GM19455 (cell line): ENCODE results near the gene ASMTL.
"Not testable (repeated sequence)": the region's sequence is repeated elsewhere in the genome, so short reads cannot be mapped to it uniquely, and the experiment has no call there.

Source experiments
- ATAC-seq: cut with Tn5 transposase; IDR thresholded peaks from one replicate; pipeline ENCODE4 v1.9.1; 2021; ENCODE audit not compliant: unreplicated experiment

Gene ASMTL

DNA sequence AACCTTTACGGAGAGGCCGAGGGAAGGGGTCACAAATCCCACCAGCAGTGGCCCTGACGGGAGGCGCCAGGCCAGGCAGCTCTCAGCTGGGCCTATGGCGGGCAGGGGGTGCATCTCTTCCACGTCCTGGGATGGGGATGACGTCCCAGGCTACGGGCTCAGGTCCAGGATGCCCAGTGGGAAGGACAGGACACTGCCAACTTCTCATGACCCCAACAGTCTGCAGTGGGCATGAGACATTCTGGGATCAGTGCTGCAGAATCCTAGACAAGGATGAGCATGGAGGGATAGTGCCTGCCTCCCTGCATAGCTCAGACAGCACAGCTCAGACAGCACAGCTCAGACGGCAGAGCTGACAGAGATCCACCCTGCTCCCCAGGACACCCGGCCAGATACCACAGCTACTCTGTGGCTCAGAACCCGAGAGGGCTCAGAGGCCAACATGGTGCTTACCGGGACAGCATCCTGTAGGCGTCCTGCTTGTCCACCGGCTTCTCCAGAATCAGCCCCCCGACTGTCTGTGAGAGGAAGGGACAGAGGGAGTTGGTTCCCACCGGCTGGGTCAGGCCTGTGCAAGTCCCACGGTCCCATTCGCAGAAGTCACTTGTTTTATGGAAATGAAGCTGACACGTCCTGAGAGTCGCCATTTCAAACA, 17.3 kb downstream of the ASMTL start:
- no peak for ATAC-seq

DNA sequence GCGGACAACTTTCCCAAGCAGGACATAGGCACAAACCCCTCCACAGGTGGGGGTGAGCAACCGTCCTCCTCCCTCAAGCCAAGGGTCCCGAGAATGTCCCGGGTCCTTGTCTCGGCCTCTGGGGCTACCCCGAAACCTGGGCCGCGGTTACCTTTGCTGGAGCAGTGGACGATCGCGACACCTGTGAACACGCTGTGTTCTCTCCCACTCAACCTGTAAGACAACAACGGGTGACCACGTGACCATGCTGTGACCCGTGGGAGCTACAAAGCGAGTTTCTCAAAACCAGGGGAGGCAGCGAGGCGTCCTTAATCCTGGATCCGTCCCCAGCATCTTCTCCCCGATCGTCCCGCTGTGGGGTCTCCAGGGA, 17.9 kb downstream of the ASMTL start:
- ATAC-seq, result no peak

DNA sequence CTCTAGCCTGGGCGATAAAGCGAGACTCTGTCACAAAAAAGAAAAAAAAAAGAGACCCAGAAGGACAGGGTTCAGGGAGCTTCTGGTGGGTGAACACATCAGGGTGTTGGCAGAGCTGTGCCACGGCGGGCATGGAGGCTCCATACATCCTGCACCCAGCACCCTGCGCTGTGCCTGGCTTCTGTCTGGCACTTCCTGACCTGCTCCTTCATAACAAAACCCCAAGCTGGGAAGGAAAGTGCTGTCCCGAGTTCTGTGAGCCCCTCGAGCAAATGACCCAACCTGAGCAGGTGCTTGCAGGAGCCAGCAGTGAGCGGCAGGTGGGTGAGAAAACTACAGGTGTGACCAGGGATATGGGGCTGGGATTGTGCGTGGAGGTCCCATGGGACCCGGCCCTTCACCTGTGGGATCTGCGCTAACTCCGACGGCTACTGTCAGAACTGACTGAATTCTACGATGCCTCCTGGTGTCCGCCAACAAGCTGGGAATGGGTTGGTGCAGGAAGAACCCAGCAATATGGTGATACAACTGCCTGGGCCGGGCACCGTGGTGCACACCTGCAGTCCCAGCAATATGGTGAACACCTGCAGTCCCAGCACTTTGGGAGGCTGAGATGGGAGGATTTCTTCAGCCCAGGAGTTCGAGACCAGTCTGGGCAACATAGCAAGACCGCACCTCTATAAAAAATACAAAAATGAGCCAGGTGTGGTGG, 18.9 kb downstream of the ASMTL start:
- ATAC-seq, result no peak

DNA sequence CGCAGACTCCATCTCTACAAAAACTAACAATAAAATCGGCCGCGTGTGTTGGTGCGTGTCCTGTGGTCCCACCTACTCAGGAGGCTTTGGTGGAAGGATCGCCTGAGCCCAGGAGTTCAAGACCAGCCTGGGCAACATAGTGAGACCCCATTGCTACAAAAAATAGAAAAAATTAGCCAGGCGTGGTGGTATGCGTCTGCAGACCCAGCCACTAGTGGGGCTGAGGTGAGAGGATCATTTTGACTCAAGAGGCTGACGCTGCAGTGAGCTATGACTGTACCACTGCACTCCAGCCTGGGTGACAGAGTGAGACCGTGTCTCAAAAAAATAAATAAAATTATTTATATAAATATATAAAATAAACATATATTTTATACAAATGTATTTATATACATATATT, 22.3 kb downstream of the ASMTL start:
- ATAC-seq, result no peak

DNA sequence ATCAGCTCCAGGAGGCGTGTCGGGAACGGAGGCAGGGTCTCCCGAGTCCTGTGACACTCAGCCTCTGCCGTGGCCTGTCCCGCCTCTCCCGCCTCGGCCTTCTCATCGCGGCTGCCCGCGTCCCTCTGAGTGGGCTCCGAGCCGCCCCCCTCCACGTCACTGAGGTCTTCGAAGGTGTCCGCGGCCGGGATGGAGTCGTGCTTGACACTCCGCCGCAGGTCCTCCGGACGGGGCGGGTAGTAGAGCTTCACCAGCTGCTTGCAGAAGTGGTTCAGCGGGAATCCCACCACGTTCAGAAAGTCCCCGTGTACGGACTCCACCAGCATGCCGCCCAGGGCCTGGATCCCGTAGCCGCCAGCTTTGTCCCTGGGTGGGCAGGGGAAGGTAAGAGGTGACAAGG, 25.0 kb downstream of the ASMTL start:
- no peak for ATAC-seq

DNA sequence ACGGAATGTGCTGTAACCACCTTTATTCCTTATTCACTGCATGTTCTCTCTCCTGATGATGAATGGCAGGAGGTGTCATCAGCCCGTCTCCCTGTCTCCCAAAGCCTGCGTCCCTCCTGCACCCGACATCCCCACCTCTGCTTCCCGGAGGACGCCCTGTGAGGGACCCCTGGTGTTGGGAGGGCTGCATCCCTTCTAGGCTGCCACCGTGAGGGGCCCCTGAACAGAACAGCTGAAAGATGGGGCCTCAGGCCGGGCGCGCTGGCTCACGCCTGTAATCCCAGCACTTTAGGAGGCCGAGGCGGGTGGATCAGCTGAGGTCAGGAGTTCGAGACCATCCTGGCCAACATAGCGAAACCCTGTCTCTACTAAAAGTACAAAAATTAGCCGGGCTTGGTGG, 26.4 kb downstream of the ASMTL start:
- ATAC-seq, result not testable (repeated sequence)

DNA sequence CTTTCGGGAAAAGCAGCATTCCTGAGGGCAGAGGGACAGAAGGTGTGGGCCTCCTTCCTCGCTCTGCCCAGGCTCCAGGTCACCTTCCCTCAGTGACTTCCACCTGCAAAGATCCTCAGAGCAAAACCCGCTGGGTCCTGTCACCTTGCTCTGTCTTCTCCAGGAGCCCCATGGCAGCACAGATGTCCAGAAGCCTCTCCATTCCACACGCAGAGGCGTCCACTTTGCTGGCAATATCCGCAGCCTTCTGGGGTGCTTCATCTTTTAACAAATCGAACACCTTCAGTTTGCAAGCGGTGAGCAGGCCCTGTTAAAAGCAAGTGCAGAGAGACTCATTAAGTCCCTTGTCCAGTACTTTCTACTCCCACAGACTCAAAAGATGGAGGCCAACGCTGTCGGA, 27.3 kb downstream of the ASMTL start:
- ATAC-seq, result no peak

DNA sequence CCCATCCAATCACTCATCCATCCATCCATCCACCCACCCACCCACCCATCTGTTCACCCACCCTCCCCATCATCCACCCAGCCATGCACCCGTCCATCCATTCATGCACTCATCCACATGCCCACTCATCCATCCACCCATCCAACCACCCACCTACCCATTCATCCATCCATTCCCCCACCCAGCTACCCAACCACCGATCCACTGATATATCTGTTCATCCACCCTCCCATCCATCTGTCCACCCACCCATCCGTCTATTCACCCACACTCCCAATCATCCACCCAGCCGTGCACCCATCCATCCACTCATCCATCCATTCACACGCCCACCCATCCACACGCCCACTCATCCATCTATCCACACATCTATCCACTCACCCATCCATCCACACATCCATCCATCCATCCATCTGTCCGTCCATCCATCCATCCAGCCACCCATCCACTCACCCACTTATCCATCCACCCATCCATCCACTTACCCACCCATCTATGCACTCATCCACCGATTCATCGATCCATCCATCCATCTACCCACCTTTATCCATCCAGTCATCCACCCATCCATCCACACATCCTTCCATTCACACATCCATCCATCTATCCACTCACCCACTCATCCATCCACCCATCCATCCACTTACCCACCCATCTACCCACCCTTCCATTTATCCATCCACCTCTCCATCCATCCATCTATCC, 28.4 kb downstream of the ASMTL start:
- ATAC-seq, result no peak

DNA sequence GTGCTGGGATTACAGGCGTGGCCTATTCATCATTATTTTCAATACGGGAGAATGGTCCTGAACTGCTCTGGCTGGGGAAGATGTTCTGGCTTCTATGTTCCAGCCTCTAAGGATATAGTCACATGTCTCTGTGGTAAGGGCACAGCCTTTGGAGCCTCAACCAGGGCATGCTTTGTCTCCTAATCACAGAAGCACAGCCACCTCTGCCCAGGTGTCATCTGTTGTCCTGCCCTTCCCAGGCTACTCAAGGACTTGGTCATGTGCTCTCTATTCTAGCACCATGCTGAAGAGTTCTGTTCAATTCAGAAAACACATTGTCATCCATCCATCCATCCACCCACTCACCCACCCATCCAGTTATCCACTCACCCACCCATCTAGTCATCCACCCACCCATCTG, 29.5 kb downstream of the ASMTL start:
- ATAC-seq, result no peak

DNA sequence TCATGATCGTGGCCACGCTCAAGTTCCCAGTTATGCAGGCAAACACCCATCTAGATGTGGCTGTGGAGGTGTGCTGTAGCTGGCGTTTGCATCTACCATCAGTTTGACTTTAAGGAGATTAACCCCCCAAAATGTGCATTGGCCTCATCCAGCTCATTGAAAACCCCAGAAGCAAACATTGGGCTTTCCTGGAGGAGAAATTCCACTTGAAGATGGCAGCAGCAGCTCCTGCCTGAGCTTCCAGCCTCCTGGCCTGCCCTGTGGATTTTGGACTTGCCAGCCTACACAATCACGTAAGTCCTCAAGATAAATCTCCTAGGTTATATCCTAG, 30.6 kb downstream of the ASMTL start:
- no peak for ATAC-seq

DNA sequence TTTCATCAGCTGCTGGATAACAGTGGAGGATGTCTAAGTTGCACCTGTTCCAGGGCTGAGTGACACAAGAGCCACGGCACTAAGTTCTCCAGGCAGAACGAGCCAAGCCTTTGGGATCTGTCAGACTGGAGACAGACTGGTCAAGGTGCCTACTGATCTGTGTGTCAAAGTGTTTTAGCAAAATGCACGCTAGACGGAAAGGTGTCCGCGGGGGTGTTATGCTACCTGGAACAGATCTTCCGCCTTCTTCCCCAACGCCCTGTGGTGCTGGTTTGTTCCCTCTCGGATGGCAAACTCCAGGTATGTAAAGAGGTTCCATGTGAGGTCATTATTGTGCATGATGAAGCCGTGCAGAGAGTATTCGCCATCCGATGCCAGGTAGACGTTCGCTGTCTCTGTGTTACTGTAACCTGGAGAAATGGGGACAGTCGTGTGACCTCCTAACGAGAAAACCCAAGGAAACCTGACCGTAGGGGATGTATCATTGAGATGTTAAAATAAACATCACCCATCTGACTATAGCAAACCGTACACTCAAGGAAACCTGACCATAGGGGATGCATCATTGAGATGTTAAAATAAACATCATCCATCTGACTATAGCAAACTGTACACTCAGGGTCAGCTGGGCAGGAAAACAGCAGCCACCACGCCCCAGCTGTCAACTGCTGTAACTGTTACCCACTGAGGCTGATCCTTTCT, 31.1 kb downstream of the ASMTL start:
- no peak for ATAC-seq

DNA sequence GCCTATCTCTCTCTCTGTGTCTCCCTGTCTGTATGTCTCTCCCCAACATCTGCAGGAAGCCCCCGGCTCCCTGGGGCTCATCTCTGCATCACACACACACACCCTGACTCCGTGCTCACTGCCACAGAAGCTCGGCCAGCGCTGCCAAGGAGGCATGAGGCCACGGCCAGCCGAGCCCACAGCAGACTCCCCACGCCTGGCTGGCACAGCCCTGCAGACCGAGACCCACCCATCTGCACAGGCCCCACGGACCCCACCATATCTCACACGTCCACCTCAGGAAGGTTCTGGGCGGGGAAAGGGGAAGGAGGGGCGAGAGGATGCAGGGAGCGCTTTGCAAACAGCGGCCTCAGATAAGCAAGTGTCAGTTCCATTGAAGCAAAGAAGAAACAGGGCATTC, 32.3 kb downstream of the ASMTL start:
- ATAC-seq, result no peak

DNA sequence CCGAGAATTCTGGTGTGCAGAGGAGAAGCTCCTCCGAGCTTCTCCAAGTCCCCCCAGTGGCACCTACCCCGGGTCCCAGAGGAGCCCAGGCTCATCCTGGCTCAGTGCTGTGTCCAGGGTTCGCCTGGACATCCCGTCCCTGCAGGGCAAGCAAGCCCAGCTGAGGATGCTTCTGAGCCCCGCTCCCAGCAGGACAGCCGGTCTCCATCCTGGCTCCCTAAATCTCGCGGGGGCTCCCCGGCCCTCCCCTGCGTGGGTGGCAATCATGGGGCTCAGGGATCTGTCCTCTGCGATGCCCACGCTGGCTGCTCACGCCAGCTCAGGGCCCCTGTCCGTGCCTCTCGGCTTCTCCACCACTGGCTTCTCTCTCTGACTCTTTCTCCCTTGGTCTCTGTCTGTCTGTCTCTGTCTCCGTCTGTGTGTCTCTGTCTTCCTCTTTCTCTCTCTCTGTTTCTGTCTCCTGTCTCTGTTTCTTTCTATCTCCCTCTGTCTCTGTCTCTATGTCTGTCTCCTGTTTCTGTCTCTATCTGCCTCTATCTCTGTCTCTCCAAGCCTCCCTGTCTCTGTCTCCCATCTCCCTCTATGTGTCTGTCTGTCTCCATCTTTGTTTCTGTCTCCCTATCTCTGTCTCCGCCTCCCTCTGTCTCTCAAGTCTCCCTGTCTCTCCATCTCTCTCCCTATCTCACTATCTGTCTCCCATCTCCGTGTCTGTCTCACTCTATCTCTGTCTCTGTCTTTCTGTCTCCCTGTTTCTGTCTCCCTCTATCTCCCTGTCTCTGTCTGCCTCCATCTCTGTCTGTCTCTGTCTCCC, 33.0 kb downstream of the ASMTL start:
- no peak for ATAC-seq

DNA sequence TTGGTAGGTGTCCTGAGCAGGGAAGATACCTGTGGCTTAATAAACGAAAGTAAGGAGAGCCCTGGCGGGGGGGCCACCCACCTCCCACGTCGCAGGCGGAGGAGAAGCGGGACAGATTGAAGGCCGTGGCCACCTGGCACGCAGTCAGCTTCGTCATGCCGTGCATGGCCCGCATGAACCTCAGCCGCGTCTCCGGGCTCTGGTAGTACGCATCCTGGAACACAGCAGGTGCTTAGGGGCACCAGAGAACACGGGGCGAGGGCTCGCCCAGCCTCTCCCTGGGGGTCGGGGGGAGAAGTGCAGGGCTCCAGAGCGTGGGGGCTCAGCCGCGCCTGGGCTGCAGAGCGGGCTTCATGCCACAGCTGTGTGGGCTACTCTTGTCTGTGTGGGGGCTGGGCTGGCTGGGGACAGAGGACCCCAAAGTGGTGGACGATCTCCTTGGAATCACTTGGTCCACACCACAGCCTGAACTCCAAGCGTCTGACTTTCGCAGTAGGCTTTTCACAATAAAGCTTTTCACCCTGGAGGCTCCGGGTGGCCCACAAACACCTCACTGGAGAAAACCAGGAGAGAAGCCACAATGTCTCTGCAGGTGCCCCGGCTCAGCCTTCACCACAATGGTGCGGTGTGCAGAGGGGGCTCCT, 33.7 kb downstream of the ASMTL start:
- ATAC-seq, result no peak

DNA sequence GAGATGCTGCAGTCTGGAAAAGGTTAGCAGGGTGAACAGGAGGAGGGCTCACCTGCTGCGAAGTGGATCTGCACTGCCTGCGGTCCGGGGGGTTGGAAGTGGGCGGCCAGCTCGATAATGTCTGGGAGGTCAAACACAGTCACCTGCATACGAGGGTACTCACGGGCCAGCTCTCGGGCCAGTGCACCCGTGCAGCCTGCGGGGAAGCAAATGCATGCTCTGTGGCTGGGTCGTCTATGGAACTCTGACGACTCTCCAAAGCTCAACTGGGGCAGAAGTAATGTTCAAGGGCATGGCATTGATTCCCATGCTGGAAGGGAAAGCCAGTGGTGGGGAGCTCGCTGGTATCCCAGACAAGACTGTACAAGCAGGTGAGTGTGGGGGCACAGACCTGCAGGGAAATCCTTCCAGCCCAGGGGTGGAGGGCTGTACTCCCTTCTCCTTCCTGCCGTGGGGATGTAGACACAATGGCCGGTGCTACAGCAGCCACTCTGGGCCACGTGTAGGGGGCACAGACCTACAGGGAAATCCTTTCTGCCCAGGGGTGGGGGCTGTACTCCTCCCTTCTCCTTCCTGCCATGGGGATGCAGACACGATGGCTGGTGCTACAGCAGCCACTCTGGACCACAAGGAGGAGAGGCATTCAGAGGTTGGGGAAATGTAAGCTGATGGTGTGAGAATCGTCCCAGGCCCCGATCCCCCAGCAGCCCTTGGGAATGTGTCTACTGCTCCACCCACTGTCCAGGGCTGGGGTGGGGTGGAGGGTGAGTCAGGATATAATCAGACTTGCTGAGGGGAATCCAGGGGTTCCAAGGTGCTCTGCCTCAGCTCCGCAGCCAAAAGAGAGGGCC, 34.6 kb downstream of the ASMTL start:
- no peak for ATAC-seq

DNA sequence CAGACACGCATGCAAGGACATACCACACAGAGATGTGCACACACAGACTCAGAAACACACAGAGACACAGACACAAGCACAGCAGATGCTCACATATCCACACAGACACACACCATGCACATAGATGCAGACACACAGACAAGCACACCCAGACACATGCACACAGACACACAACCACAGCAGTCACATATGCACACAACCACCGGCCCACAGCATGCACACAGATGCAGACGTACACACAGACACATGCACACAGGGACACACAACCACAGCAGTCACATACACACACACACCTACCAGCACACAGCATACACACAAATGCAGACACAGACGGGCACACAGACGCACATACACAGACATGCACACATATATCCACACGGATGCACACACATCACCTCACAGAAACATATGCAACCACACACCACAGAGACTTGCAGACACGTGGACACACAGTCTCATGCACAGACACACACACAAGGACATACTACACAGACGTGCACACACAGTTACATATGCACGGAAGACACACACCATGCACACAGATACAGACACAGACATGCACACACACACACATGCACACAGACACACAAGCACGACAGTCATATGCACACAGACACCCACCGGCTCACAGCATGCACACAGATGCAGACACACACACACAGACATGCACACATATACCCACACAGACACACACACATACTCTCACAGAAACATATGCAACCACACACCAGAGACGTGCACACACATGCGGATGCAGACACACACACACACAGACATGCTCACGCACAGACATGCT, 35.5 kb downstream of the ASMTL start:
- ATAC-seq, result no peak

DNA sequence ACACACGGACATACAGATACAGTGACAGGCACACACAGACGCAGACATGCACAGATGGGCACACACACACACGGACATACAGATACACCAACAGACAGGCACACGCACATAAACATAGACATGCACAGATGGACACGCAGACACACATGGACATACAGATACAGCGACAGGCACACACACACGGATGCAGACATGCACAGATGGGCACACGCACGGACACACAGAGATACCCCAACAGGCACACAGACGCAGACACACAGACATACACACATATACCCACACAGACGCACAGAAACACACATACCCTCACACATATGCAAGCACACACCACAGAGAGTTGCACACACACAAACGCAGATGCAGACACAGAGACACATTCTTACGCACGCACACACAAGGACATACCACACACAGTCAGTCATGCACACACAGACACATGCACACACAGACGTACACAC, 36.4 kb downstream of the ASMTL start:
- ATAC-seq, result no peak

DNA sequence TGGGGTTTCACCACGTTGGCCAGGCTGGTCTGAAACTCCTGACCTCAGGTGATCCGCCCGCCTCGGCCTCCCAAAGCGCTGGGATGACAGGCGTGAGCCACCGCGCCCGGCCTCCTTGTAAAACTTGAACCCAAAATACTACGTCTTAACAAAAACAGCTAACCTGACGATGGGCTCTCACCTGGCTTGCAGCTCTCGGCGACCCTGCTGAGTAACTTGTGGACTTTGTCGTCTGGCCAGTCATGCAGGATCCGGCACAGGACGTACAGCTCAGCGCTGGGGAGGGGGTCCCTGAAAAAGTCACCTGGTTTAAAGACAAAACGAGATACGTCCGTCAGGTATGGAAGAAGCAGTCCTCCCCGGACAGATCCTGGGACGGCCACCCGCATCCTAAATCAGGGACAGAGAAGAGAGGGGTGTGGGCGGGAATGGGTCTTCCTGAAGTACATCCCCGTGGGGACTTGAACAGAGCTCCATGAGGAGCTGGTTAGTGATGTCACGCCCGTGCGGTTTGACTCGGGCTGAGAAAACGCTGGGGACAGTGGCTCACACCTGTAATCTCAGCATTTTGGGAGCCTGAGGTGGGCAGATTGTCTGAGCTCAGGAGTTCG, 40.1 kb downstream of the ASMTL start:
- ATAC-seq, result no peak
